ENCODE data around the gene LTA4H.

- TF ChIP-seq CTCF (conservative IDR thresholded peaks at IDR 0.05; ENCODE audit: low read depth, low read length) = no peak
- no peak for TF ChIP-seq EZH2 (IDR thresholded peaks at IDR 0.05; ENCODE audit: borderline replicate concordance, low read depth, low read length, poor library complexity, severe bottlenecking)
Measured at GRCh38 chr12:95970905-95971304, 64.5 kb downstream of the LTA4H start.

Data from A673 (cell line).